ENCODE measurements around the gene UPK3BL1.
"Not testable (repeated sequence)": the region's sequence is repeated elsewhere in the genome, so short reads cannot be mapped to it uniquely, and the experiment has no call there.

Gene UPK3BL1

DNA sequence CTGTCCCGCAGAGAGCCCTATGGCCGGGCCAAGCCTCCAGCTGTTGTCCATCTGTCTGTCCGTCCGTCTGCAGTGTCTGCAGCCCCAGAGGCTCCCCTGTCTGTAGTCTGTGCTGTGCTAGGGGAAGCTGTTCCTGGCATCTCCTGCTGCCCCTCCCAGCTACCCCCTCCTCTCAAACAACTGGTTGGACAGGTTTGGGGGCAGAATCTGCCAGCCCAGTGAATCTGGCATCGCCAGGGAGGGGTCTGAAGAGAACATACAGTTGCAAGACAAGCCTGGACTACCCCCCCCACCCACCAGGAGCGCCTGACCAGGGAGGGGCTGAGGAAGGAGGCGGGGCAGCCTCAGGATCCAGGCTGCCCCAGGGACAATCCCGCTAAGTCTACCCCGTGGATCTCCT, at the start of gene UPK3BL1:
Gene UPK3BL1, minus strand, starts transcription at position 101 of the 400 bp plus-strand sequence. Its CDS starts 50 bp downstream, at position 51.
- DNase-seq (ENCODE audit: low read depth): not testable (repeated sequence)

GRCh38 chr7:102690602-102691001, 48.0 kb upstream of the UPK3BL1 start:
- not testable (repeated sequence) for DNase-seq (ENCODE audit: low read depth)

DNA sequence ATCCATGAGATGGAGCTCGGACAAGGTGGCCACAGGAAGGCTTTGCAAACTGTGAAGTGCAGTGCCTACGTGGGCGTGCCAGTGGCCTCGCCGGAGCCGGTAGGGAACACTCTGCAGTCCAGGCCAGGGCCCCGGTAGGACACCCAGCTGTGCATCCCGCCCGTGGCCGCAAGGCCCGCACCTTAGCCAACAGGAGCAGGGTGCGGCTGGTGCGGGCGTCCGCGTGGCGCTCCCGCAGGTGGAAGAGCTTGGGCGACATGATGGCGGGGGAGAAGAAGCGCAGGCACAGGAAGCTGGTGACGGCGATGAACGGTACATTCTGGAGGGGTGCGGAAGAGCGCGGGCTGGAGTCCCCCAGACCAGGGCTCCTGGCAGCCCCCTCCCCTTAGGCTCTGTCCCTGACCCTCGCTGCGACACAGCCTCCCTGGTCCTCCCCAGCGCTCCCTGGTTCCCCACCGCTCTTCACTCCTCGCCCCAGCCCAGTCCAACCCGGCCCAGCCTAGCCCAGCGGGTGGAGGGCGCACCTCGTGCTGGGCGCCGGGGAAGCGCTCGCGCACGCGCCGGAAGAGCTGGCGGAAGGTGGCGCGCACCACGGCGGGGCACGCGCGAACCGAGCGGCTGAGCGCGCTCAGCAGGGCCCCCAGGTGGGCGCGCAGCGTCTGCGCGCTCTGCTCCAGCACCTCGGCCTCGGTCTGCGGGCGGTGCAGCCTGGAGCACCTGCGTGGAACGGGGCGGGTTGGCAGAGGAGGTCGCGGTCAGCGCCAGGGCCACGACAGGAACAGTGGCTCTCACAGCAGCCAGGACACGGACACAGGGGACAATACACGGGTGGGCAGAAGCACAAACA, 47.1 kb upstream of the UPK3BL1 start:
- DNase-seq (ENCODE audit: low read depth): not testable (repeated sequence)

GRCh38 chr7:102688299-102689036, 45.9 kb upstream of the UPK3BL1 start:
- not testable (repeated sequence) for DNase-seq (ENCODE audit: low read depth)

DNA sequence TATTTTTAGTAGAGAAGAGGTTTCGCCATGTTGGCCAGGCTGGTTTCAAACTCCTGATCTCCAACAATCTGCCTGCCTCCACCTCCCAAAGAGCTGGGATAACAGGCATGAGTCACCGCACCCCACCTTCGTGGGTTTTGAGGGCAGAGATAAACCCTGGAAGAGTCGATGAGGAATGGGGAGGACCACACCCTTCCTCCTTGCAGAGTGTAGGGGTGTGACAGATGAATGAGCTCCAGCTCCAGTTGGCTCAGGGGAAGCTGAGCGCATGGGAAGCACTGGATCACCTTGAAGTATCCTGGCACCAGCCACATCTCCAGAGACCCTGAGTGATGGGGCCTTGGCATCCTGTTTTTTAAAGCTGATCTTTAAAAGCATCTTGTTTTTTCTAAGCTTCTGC, 40.0 kb upstream of the UPK3BL1 start:
- not testable (repeated sequence) for DNase-seq (ENCODE audit: low read depth)

DNA sequence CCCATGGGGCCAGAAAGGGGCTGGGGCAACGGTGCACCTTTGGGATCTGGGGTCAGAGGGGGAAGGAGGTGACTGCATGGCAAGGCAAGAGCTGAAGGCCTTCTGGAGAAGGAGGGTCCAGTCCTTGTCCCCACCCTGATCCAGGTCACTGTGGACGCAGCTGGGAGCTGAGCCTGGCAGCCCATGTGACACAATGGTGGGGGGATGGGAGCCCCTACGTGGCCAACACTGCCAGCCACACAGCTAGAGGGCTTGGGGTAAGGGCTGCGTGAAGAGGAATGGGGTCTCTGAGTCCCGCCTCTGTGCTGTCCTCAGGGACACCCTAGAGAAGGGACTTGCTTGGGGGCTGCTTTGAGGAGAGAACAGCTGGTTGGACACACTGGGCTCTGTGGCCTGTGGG, 38.2 kb upstream of the UPK3BL1 start:
- not testable (repeated sequence) for DNase-seq (ENCODE audit: low read depth)

- not testable (repeated sequence) for DNase-seq (ENCODE audit: low read depth)
These were observed 33.0 kb upstream of the UPK3BL1 start for GRCh38 chr7:102675545-102675944.

GRCh38 chr7:102673447-102674067, 31.0 kb upstream of the UPK3BL1 start:
- DNase-seq (ENCODE audit: low read depth): not testable (repeated sequence)

- not testable (repeated sequence) for DNase-seq (ENCODE audit: low read depth)
These were observed 29.3 kb upstream of the UPK3BL1 start for GRCh38 chr7:102671956-102672307.

- peak; percentile 12 for DNase-seq (ENCODE audit: low read depth)
These were observed 28.8 kb upstream of the UPK3BL1 start, which contains the start of gene POLR2J2 for GRCh38 chr7:102671166-102671955. Gene POLR2J2 (minus strand): TSS chr7:102671663. CDS start chr7:102671601, 62 bp downstream.

DNA sequence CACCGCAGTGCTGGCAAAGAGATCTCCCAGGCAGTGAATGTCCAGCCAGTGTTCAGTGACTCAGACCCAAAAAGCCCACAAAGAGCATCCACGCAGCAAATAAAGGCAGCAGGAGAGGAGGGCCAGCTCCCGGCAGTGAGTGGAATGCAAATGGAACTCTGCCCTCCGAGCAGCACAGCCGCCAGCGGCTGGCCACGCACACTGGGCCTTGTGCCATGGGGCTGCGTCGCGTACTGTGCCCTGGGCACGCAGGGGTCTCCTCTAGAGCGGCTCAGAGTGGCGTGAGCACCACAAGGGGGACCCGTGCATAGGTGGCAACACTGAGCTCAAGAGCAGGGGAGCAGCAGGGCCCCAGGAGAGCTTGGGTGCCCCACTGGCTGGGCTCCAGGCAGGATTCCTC, 24.9 kb upstream of the UPK3BL1 start:
- DNase-seq (ENCODE audit: low read depth): not testable (repeated sequence)

GRCh38 chr7:102666850-102667249, 24.3 kb upstream of the UPK3BL1 start:
- not testable (repeated sequence) for DNase-seq (ENCODE audit: low read depth)

GRCh38 chr7:102664765-102665164, 22.2 kb upstream of the UPK3BL1 start:
- DNase-seq (ENCODE audit: low read depth): not testable (repeated sequence)

DNA sequence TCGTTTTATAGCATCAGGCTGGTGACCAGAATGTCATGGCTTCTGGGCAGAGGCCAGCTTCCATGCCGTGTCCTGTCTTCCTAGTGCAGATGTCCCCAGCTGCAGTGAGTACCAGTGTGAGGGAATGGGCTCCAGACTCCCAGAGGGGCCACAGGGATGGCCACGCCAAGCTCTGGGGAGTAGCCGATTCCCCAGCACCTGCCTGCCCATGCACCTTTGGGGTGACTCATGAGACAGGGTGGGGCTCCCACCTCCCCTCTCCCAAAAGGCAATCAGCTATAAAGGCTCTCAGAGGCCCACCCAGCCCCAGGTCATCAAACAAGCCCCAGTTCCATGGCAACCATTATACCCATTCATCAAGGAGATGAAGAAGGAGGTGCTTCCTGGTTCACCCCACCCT, 7.3 kb upstream of the UPK3BL1 start, which contains the start of gene SPDYE2B:
Gene SPDYE2B, plus strand, starts transcription at position 396 of the 400 bp plus-strand sequence. CDS start 2,030 bp downstream, outside the sequence.
- not testable (repeated sequence) for DNase-seq (ENCODE audit: low read depth)

GRCh38 chr7:102647813-102648212, 5.2 kb upstream of the UPK3BL1 start:
- DNase-seq (ENCODE audit: low read depth): not testable (repeated sequence)

GRCh38 chr7:102643404-102643803, 813 bp upstream of the UPK3BL1 start:
- not testable (repeated sequence) for DNase-seq (ENCODE audit: low read depth)

- DNase-seq (ENCODE audit: low read depth): not testable (repeated sequence)
These were observed 3.7 kb downstream of the UPK3BL1 start for GRCh38 chr7:102638848-102639247.

- not testable (repeated sequence) for DNase-seq (ENCODE audit: low read depth)
These were observed 5.6 kb downstream of the UPK3BL1 start for GRCh38 chr7:102636956-102637355.

DNA sequence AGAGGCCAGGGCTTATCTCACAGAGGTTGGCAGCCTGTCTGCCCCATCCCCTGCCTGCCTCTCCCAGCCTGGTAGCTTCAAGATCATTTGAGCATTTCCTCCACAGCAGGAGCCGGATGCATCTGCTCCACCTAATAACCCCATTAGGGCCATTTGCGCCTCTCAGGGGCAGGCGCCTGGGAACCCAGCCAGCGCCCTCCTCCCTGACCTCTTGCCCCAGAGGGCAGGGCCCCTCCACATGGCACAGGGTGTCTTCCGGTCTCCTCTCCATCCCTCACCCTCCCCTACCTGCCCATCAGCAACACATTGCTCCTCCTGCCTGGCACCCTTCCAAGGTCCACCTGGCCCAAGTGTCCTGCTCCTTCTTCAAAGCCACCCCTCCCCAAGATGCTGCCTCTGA, 7.2 kb downstream of the UPK3BL1 start:
- DNase-seq (ENCODE audit: low read depth): not testable (repeated sequence)

GRCh38 chr7:102634299-102634698, 8.3 kb downstream of the UPK3BL1 start:
- DNase-seq (ENCODE audit: low read depth): not testable (repeated sequence)

DNA sequence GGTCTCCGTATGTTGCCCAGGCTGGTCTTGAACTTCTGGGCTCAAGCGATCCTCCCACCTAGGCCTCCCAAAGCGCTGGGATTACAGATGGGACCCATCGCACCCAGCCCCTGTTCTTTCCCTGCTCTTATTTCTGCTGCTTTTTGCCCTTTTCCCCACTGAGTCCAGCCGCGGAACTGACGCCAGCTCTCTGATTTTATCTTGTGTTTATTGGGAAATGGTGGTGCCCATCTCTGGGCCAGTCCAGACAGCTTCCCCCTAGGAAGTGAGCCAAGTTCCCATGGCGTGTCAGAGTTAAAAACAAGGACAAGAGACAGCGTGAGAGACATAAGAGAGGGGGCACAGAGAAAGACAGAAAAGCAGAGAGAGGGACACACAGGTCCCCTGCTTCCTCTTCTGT, 12.0 kb downstream of the UPK3BL1 start:
- not testable (repeated sequence) for DNase-seq (ENCODE audit: low read depth)
